PC-9 (cell line): ENCODE data around the gene DSTN.

ENCODE experiments used
- CTCF ChIP-seq: fragments of 200-600 bp; sonication (generic); conservative IDR thresholded peaks from 2 replicates; pipeline ENCODE4 v1.6.1; 2017; ENCODE audit warnings: mixed run types, antibody characterized with exemption, mild to moderate bottlenecking, moderate library complexity
- EZH2 ChIP-seq: fragments of 200-600 bp; sonication (generic); IDR thresholded peaks from 2 replicates; pipeline ENCODE4 v1.8.0; 2017; ENCODE audit warnings: antibody characterized with exemption, low read depth

DNA sequence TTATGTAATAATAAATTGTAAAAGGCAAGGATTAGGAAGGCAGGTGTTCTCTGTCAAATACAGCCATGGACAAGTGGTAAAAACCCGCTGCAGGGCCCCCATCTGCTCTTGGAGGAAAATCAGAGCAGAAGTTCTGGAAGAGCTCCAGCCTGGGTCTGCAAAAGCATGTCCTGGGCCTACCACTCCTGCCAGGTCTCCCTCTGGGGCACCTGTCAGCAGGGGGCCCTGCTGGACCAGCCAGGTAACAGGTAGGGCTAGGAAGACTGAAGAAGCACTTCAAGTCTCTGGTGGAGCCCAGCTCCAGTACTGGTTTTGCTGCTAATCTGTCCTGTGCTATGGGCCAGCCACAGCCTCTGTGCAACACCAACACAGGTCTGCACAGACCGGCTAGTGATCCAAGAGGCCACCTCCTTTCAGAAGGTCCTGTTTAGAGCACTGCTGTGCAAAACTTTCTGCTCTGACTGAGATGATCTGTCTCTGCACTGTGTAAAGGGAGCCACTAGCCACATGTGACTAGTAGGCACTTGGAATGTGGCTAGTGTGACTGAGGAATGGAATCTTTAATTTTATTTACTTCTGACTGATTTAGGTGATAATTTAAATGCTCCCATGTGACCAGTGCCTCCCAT, 82.0 kb downstream of the DSTN start:
- TF ChIP-seq CTCF (peak; percentile 39; the same call in 1 of the 2 replicates), EZH2 (no peak)
